Stimulated activated CD4-positive, alpha-beta T cell treated with anti-CD3 and anti-CD28 coated beads, Interleukin-4, amount 100 ng/mL, for 24 hours (primary cell): ENCODE data around the gene ZNF143.
"Not testable (repeated sequence)": the region's sequence is repeated elsewhere in the genome, so short reads cannot be mapped to it uniquely, and the experiment has no call there.

Source experiments
- DNase-seq: peaks from one replicate; pipeline ENCODE4 v3.0.0-alpha.2; 2020

Gene ZNF143

DNA sequence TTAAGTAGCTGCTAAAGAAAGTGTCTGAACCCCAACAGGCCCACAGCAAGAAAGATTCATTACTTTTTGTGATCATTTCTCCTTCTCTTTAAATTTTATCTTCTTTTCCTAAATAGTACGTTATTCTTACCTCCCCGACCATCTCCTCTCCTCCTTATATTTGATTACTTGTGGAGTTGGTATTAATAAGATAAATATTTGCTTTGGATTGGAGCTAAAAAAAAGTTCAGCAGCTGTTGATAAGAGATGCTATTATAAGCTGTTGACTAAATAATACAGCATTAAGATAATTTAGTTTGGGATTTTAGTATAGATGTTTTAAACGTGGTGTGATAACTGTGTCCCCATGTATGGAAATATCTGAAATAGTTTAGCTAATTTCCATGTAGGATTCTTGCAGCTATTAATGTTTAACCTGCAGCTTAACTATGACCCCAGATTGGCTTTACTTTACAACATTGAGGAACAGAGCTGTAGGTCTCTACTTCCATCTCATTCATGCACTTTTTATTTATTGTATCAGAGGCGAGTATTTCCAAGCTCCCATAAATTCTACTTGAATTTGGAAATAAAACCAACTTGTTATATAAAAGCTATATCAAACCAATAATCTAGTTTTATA, 37.8 kb downstream of the ZNF143 start:
- DNase-seq = no peak

DNA sequence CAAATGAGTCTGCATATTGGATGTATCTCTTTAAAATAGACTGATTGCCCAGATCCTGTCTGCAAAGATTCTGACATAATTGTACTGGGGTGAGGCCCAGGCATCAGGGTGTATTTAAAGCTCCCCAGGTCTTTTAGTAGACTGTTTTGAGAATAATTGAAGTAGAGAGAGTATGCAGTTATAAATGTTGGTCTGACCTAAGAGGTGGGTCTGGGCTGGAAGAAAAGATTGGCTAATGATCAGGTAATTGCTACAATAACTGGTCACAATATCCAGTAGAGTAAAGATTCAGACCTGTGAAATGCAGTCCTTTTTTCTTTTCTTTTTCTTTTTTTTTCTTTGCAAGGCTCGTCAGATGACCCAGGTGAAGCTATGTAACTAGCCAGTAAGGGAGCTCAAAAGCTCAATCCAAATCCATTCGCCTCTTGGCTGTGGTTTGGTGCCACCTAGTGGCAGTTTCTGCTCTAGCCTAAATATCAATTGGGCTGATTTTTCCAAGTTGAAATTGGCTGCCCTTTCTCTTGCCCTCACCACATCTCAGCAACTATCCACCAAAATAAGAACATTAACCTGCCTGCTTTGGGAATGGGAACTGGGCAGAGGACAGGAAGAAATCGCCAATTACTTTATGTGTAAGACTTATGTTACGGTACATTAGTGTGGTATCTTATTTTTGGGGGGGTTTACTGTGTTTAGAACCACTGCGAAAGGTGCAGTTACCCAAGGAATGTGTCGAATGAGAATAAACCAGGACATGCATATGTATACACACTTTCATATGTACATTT, 45.9 kb downstream of the ZNF143 start:
- DNase-seq = peak; percentile 81

DNA sequence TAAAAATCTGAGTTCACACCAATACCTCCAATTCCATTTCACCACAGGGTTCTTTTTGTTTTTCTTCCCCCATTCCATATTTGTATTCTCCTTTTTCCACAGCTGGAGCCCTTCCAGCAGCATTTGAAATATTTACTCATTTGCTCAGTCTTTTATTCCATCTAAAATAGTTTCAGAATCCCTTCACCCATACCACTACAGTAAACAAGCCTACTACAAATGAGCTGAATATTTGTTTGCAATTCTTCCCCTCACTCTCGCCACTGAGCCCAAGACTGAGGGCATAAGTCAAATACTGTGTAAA, 46.4 kb downstream of the ZNF143 start:
- DNase-seq = no peak

GRCh38 chr11:9509041-9509440, 48.2 kb downstream of the ZNF143 start:
- no peak for DNase-seq

- no peak for DNase-seq
Measured at GRCh38 chr11:9512370-9513019, 51.7 kb downstream of the ZNF143 start.

- DNase-seq = not testable (repeated sequence)
Measured at GRCh38 chr11:9514576-9514975, 53.8 kb downstream of the ZNF143 start.

DNA sequence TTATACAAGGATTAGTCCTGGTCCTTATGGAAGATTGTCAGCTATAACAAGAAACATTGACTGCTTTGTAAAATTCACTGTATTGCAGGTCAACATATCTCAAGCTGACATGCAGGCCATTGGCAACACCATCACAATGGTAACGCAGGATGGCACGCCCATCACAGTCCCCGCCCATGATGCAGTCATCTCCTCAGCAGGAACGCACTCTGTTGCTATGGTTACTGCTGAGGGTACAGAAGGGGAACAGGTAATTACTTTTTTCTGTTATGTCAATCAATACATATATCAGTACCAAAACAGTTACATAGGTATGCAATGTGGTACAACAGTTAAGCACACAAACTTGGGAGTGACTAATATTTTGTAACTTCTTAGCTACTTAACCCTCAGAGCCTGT, 55.3 kb downstream of the ZNF143 start:
- no peak for DNase-seq

DNA sequence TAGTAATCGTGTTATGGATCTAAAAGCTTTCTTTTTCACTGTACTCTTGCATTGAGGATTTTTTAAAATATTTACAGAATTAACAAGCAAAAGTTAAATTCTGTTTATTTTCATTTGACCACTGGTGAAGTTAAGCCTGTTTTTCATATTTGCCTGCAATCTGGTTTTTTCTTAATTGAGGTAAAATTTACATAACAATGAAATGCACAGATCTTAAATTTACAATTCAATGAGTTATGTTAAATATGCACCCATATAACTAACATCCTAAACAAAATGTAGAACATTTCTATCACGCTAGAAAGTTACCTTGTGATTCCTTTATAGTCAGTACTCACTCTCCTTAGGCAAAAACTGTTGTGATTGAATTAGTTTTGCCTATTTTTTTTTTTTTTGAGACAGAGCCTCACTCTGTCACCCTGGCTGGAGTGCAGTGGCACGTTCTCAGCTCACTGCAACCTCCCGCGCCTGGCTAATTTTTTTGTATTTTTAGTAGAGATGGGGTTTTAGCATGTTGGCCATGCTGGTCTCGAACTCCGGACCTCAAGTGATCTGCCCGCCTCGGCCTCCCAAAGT, 58.1 kb downstream of the ZNF143 start:
- DNase-seq = no peak

GRCh38 chr11:9524001-9524400, 63.2 kb downstream of the ZNF143 start:
- no peak for DNase-seq

DNA sequence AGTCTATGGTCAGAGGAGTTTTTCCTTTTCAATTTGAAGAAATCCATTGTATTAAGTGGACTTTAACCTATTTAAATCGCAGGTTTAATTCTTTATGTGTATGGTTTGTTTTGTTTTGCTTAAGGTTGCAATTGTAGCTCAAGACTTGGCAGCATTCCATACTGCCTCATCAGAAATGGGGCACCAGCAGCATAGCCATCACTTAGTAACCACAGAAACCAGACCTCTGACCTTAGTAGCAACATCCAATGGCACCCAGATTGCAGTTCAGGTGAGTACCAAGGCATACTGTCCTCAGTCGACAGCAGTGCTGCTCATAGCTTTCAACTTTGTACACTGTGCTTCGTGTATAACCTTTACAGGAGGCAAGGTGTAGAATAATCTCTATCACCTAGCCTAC, 64.3 kb downstream of the ZNF143 start:
- no peak for DNase-seq

DNA sequence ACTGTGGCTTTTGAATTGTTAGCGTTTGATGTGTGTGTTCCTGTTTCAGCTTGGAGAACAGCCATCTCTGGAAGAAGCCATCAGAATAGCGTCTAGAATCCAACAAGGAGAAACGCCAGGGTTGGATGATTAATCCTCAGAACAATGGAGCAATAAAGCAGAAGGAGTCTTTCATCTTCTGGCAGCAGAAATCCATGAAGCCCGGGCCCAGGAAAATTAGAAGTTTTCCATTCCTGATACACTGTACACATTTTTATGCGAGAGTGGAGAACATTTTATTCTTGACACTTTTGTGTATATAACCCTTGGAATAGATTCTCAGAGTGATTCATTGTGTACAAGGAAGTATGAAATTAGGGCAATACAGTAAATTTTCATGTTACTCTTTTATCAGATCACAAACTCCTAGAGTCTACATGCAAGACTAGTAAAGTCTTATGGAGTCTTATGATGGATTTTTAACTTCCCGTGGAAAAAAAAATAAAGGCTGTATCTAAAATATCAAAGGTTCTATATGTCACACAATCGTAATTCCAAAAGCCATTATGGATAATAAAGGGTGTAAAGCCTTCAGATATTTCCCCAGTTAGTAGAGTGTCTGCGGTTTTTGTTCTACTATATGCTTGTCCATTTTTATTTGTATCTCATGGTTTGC, 66.8 kb downstream of the ZNF143 start:
- no peak for DNase-seq

DNA sequence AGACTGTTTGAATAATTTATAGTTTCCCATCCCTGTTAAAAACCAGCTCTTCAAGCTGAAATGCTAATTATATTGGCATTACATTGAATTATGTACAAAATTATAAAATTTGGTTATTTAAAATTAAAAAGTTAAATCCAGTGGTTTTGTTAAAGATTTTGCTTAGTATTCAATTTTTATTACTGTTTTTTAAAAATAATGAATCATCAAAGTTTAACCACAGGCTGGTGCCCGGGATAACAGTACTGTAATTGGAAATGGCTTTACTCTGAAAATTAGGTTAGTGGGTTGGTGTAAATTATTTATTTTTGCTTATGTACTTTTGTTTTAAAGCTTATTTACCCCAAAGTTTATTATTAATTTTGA, 67.3 kb downstream of the ZNF143 start:
- no peak for DNase-seq

DNA sequence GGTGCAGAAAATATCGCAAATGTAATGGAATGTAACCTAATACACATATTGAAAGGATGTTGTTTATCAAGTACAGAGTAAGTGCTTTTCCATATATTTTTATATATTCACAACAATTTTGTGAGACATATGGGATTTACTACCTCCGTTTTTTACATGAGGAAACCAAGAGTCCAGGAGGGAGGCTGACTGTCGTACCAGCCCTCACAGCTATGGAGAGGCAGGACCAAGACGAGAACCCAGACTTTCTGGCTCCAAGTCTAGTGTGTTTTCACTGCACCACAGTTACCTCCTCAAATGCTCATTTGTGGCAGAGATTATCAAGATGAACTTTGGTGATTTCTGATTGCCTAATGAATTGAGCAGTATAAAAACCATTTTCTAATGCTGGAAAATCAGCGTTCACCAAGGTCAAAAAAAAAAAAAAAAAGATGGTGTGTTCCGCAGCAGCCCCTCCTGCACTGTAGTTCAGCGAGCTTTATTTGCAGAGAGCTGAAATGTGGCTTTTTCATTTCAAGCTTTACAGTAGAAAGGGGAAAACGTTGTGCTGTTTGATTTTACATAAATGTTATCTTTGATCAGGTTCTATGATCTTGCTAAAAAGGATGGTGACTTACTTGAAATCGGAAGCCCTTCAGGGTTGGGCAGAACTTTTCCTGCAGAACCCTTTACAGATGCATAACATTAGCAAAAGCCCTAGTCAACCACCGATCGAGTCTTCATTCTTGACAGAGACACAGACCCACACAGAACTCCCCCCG, 67.9 kb downstream of the ZNF143 start:
- no peak for DNase-seq

DNA sequence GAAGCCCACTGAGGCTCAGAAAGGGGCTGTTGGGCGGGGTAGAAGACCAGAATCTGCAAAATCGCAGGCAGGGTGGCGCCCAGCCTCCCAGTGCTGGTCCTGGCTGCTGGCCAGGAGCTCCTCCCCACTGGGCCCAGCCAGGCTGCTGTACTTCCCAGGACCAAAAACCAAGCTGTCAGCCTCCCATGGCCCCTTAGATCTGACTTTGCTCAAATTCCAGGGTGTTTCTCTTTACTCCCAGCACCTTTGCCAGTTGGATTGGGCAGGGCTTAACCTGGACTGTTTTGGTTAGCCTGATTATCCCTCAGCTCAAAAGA, 68.5 kb downstream of the ZNF143 start:
- DNase-seq = no peak

- no peak for DNase-seq
Measured at GRCh38 chr11:9530020-9530621, 69.3 kb downstream of the ZNF143 start.

DNA sequence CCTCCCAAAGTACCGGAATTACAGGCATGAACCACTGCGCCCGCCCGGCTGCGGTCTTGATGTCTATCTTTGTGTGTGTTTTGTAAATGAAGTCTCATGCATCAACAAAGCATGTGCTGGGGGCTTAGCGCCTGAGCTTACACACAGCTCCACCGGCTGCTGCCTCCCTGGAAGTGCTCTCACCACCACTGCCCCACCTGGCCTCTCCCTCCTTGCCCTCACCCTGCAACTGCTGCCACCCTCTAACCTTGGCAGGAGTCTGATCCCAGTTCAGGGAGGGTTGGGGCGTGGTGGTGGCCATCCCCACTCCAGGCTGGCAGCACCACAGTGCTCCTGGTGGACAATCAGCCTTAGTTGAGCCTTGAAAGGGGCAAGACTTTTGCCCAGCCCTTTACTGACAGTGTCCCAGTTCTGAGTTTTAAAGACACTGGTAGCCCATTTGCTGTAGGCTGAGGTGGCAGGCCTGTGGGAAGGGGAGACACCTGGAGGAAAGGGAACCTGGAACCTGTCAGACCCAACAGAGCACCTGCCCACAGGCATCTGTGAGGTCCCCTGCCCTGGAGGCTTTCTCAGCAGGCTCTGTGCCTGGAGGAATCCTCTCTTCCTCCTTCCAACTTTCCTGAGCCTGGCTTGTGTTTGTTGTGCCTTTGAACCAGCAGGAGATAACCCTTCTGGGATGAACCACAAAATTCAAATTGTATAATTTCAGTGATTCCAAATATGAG, 70.3 kb downstream of the ZNF143 start:
- DNase-seq = no peak

DNA sequence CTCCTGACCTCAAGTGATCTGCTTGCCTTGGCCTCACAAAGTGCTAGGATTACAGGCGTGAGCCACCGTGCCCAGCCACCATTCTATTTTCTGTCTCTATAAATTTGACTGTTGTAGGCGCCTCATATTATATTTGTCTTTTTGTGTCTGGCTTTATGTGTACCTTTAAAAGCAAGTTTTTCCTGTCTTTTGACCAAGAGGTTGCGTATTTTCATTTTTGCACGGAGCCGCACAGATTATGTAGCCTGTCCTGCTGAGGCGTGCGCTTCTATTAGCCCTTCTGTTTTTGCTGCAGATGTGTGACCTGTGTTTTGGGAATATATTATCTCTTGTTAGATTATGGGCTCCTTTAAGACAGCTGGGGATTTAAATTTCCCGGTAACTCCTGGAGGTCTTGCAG, 72.2 kb downstream of the ZNF143 start:
- DNase-seq = no peak

GRCh38 chr11:9533736-9534473, 73.1 kb downstream of the ZNF143 start:
- DNase-seq = no peak

- DNase-seq = peak; percentile 82
Measured at GRCh38 chr11:9535189-9535781, 74.5 kb downstream of the ZNF143 start.

DNA sequence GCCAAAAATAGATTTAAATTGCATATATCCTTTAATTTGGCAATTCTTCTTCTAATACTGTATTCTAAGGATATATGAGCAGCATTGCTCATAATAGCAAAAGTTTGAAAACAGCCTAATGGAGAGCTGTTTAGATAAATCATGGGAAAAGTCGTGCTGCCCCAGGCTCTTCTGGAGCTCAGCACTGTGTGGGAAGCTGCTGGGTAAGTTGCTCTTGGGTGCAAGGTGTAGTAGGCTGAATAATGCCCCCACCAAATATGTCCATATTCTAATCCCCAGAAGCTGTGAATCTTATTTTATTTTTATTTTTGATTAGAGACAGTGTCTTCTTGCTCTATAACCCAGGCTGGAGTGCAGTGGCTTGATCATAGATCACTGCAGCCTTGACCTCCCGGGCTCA, 77.7 kb downstream of the ZNF143 start:
- DNase-seq = no peak

DNA sequence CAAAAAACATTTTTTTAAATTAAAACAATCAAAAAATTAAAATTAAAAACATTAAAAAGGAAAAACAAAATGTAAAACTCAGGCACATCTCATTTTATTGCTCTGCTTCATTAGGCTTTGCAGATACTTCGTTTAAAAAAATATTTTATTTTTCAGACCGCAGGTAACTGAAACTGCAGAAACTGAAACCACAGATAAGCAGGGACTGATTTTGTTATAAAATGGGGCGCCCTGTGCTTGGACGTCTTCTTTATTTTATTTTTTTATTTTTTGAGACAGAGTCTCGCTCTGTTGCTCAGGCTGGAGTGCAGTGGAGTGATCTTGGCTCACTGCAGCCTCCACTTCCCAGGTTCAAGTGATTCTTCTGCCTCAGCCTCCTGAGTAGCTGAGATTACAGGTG, 88.4 kb downstream of the ZNF143 start:
- not testable (repeated sequence) for DNase-seq
